ENCODE measurements around the gene KIAA0586. TPM values are rescaled to one million over a fixed set of nuclear protein-coding genes. Genes with fewer than 3 reads are reported as not detected.

KIAA0586 gene
- polyA plus RNA-seq, 1 of the 3 experiments (the other 2 are of a cell fraction) = 7.5 TPM

- no peaks in the 10 kb centered on the region for H3F3A ChIP-seq (replicated peaks; ENCODE audit: insufficient read depth)
- TF ChIP-seq POLR2AphosphoS5 (IDR thresholded peaks at IDR 0.05; ENCODE audit: low read depth, low read length) = no peak
- TF ChIP-seq RFX5 (IDR thresholded peaks at IDR 0.05; ENCODE audit: low read length) = no peak
- TF ChIP-seq GATA2 (CRISPR knock-in tag; IDR thresholded peaks at IDR 0.05) = no peak
- no peak for TF ChIP-seq NFIC (IDR thresholded peaks at IDR 0.05; ENCODE audit: borderline replicate concordance)
- no peak for TF ChIP-seq YY1 (IDR thresholded peaks at IDR 0.05; ENCODE audit: low read depth)
- no peak for TF ChIP-seq JUND (IDR thresholded peaks at IDR 0.05)
- no peak for TF ChIP-seq TAF1 (IDR thresholded peaks at IDR 0.05; ENCODE audit: borderline replicate concordance, low read depth, low read length)
- no peak for TF ChIP-seq ELF1 (IDR thresholded peaks at IDR 0.05)
- CTCF ChIA-PET = interaction anchor here (1.0 kb wide), 1 partner anchor 24 kb away, joined by 4 read pairs; no protein-coding TSS in a partner anchor
These were observed 172.2 kb downstream of the KIAA0586 start for GRCh38 chr14:58599707-58600106.

More at GRCh38 chr14:58599707-58600106, 172.2 kb downstream of the KIAA0586 start:
- H3K4me3 ChIP-seq (ENCODE audit: low read depth in 2 of 2, low read length in 1 of 2) = no peak overlapping the region
- no peaks in the 10 kb centered on the region for H3K79me2 ChIP-seq (ENCODE audit: insufficient read depth)
- POLR2A ChIA-PET = no interaction called here
- H3K4me2 ChIP-seq = no peak overlapping the region
- 86% methylated on average over 2 of the region's 2 CpGs for WGBS (ENCODE audit: low lambda C conversion rate)
- H3K27me3 ChIP-seq (ENCODE audit: insufficient read depth) = no peaks in the 10 kb centered on the region
- DNase-seq = no peak
- no peaks in the 10 kb centered on the region for H3K9me2 ChIP-seq
- no peak overlapping the region for H3K27ac ChIP-seq (ENCODE audit: low read depth in 2 of 2, low read length in 1 of 2)
- H3K4me1 ChIP-seq (ENCODE audit: control insufficient read depth in 1 of 2, insufficient read depth in 2 of 2, low read depth in 1 of 2, low read length in 1 of 2) = no peaks in the 10 kb centered on the region
- H2AFZ ChIP-seq (ENCODE audit: low read depth) = no peak overlapping the region
- H3K36me3 ChIP-seq (replicated peaks in 1 of 2; ENCODE audit: control insufficient read depth in 1 of 2, insufficient read depth in 2 of 2, low read length in 1 of 2) = no peaks in the 10 kb centered on the region
- H4K20me1 ChIP-seq (ENCODE audit: insufficient read depth) = no peaks in the 10 kb centered on the region
- H3K9me3 ChIP-seq = no peaks in the 10 kb centered on the region
- H3K9ac ChIP-seq = no peak overlapping the region

Small RNAs within 50 kb of the gene (small RNA-seq; reads per million reads assigned to genes)
- gene HSBP1P1 (0 reads per million in 7 experiments), gene RF00019 (0 reads per million in 7 experiments)

Other genes starting within 250 kb of the KIAA0586 start
- 32.9 and 54.2 TPM in 2 replicates for gene ACTR10, start 227.6 kb upstream of the KIAA0586 start, polyA plus RNA-seq (2012; rRNA removed)
- gene PSMA3, start 182.9 kb upstream of the KIAA0586 start, polyA plus RNA-seq (2012; rRNA removed) = 203 and 214 TPM in 2 replicates
- gene ARID4A, start 129.2 kb upstream of the KIAA0586 start, polyA plus RNA-seq (2012; rRNA removed) = 4.6 and 5.6 TPM in 2 replicates
- gene TOMM20L, start 31.8 kb upstream of the KIAA0586 start, polyA plus RNA-seq (2012; rRNA removed) = not detected in 2 replicates
- gene TIMM9, start 188 bp upstream of the KIAA0586 start, polyA plus RNA-seq (2012; rRNA removed) = 17.9 and 20.3 TPM in 2 replicates
- gene DACT1, start 210.2 kb downstream of the KIAA0586 start, polyA plus RNA-seq (2012; rRNA removed) = 3.3 and 4.2 TPM in 2 replicates